IPS-11a (cell line): Measurements from ENCODE around the gene GSK3A.

Experiments used
- H3K4me3 ChIP-seq: one replicate; pipeline ENCODE4 v1.5.1; 2013; ENCODE audit warnings: low read depth, low read length, control low read depth

GSK3A gene

DNA sequence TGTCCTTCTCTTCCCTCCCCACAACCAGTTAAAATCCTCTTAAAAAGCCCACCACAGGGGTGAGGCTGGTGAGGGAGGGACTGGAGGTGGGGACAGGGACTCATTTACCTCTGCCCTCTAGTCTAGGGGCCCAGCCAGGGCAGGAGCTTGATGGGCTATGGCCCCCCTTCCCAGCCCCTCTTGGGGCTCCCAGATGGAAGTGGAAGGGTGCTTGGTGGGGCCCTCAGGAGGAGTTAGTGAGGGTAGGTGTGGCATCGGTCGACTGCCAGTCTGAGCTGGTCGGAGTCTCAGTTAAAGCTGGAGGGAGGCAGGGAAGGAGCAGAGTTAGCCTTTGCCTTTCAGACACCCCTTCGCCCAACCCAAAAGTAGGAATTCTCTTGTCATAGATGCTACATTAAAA lies 11.8 kb downstream of the GSK3A start:
- H3K4me3 ChIP-seq = no peak overlapping the region

DNA sequence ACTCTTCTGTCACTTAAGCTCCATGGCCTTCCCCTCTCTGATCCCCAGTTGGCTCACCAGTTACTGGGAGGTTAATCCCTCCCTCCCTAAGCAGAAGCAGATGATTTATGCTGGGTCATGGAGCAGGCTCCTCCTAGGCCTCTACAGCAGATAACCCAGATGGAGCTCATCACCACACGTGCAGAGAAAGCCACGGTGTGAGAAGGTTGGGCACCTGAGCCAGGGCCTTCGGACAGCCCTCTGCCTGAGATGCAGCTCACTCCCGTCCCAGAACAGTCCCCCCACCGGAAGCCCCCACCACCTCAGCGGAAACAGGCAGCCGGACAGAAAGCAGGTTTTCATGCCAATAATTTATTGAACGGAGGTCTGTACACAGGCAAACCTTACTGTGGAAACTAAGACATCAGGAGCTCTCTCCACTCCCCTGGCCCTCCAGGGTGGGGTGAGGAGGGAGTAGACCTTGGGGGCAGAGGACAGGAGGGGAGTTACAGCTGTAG lies 12.5 kb downstream of the GSK3A start:
- no peak overlapping the region for H3K4me3 ChIP-seq

DNA sequence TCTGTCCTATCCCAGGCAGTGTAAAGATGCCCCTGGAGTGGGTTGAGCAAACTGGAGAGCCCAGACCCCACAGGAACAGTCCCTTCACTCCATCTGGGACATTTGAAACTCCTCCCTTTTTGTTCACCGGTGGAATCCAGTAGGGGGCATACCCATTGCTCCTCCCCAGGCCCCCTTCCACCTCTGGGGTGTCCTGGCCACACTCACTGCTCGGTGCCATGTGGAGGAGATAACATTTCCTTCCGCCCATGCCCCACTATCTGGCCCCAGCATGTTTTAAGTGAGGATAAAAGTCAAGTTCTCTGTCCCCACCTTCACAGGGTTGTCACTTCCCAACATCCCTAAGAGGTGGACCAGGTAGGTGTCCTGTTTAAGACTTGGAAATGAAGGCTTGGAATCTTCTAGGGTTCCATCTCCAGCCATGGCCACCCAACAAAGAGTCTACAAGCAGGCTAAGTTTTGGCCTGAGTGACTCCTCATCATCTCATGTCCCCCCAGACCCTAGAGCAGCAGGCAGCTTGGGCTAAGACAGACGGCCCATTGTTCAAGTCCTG lies 13.0 kb downstream of the GSK3A start:
- H3K4me3 ChIP-seq = no peak overlapping the region

DNA sequence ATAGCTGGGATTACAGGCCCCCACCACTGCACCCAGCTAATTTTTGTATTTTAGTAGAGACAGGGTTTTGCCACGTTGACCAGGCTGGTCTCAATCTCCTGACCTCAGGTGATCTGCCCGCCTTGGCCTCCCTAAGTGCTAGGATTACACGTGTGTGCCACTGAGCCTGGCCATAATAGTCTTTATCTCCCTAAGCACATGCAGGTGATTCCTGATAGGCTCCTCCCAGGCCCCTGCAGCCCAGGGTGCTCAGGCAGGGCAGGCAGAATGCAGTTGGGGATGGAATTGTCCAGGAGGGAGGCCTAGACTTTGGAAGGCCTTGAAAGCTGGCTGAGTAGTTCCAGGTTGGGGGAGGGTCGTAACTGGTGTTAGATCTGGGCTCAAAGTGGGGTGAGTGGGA lies 13.8 kb downstream of the GSK3A start:
- no peak overlapping the region for H3K4me3 ChIP-seq

DNA sequence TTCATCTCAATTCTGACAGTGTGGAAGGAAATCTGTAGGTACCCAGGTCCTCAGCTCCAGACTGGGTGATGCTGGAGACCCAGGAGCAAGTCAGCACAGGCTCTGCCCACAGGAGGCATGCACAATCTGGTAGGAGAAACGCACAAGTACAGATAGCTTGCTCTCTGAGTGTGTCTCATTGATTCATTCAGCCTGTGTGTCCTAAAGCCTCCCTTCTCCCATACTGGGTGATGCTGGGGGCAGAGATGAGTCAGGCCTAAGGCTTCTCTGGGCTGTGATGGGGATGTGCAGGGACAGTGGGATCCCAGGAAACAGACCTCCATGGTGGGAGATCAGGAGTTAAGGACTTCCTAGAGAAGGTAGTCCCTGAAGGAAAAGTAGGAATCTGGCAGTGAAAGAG lies 15.5 kb downstream of the GSK3A start:
- H3K4me3 ChIP-seq = no peak overlapping the region

DNA sequence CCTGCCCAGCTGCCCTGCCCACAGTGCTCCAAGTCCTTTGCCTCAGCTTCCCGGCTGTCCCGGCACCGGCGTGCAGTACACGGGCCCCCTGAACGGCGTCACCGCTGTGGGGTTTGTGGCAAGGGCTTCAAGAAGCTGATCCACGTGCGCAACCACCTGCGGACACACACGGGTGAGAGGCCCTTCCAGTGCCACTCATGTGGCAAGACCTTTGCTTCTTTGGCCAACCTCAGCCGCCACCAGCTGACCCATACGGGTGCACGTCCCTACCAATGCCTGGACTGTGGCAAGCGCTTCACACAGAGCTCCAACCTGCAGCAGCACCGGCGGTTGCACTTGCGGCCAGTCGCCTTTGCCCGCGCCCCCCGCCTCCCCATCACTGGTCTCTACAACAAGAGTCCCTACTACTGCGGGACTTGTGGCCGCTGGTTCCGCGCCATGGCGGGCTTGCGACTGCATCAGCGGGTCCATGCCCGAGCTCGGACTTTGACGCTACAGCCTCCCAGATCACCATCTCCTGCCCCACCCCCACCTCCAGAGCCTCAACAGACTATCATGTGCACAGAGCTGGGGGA lies 16.6 kb downstream of the GSK3A start:
- H3K4me3 ChIP-seq = no peak overlapping the region

DNA sequence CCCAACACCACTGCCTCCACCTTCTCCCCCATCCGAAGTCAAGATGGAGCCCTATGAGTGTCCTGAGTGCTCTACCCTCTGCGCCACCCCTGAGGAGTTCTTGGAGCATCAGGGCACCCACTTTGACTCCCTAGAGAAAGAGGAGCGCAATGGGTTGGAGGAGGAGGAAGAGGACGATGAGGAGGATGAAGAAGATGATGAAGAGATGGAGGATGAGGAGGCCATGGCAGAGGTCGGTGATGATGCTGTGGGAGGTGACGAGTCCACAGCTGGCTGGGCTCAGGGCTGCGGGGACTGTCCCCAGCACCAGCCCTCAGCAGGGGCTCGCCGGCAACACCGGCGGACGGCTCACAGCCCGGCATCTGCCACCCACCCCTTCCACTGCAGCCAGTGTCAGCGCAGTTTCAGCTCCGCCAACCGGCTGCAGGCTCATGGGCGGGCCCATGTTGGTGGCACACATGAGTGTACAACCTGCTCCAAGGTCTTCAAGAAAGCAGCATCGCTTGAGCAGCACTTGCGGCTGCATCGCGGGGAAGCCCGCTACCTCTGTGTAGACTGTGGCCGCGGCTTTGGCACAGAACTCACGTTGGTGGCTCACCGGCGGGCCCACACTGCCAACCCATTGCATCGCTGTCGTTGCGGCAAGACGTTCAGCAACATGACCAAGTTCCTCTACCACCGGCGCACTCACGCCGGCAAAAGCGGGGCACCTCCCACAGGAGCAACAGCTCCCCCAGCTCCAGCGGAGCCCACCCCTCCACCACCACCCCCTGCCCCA lies 17.3 kb downstream of the GSK3A start:
- H3K4me3 ChIP-seq = no peak overlapping the region

DNA sequence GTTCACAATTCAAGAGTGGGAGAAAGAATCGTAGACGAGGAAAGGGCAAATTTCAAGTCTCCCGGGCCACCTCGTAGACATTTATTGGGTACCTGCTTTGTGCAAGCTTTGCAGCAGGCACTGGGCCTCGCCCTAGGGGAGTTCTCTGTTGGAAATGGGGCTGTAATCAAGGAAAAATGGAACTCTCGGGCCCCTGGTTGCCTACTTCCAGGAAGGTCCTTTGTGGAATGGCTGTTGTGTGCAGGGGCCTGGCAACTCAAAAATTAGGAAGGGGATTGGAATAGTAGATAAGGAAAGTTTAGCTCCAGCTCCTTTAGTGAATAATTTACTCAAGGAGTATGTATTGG lies 21.7 kb downstream of the GSK3A start:
- peak overlapping the region; percentile 89 for H3K4me3 ChIP-seq

DNA sequence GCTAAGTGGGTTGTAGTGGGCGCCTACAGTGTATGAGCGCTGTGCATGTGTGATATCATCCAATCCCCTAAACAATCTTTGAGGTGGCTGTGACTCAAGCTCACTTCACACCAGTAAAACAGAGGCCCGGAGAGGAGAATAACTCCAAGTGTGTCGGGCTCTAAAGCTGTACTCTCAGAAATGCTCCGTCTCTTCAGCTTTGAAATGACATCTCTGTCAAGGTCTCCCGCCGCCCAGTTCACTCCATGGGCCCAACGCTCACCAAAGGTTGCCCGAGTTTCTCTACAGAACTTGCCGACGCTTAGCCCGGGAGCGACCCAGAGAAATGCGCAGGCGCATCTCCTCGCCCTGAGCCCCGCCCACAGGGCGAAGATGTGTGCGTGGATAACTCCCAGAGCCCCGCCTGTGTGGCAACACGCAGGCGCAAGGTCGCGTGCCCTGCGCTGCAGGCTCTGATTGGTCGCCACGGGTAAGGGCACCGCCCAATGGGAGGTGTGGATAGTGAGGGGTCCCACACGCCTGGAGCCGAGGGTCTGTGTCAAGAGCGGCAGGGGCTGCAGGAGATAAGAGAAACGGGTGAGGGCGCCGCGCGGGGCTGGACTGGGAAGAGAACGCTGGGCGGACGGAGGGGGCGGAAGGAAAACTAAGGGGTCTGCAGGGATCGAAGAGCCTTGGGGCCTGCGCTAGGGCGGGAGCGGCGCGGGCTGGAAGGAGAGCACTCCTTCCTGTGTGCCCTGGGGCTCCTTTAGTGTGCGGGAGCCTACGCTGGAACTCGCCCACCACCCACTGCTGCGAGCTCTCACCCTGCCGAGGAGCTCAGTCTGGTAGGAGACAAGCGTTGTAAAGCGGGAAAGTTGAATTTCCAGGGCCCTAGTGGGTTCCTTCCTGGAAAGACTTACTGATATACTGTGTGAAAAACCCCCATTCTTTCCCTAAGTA lies 22.3 kb downstream of the GSK3A start, which contains the start of gene ZNF526:
TSS of gene ZNF526 (plus strand) at position 501 of the 939 bp plus-strand sequence. CDS start 4,092 bp downstream, outside the sequence.
- H3K4me3 ChIP-seq = peak within 1 kb of the TSS; percentile 89

DNA sequence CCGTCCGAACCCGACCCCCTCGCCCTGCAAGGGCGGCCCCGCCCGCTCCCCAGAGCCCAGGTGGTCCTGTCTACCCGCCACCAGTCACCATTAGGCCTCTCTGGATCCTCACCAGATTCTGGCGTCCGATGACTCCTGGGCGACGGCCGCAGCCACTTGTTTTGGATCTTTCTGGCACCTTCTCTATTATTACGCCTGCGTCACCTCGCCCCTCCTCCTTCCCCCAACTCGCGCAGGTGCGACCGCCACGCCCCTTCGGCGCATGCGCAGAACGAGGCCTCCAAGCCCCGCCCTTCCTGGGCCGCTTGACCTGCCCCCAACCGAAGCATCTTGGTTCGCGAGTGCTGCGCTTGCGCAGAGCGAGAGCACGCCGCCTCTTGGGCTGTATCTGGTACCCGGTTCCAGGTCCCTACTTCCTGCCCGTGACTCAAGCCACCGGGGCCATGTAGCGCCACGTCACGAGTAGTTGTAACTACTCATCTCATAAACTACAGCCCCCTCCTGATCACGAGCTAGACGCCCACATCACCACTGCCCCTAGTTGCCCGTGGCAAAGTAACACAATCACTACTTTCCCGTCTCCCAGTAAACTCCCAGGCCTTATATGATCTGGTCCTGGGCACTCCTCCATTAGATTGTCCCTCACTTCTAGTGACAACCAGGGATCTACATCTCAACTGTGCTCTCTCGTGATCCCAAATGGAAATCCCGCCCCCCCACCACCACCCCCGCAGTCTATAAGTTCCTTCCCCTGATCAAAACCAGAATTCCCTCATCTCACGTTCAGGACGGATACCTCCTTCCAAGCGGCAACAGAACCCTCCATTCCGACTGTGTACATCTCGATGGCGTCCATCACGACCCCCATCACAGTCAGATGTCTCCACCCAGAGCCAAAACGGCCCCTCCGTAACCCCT lies 24.6 kb downstream of the GSK3A start, which contains the start of gene DEDD2:
TSS of gene DEDD2 (minus strand) at position 158 of the 918 bp plus-strand sequence. CDS start 670 bp downstream, outside the sequence.
- peak within 1 kb of the TSS; percentile 62 for H3K4me3 ChIP-seq

DNA sequence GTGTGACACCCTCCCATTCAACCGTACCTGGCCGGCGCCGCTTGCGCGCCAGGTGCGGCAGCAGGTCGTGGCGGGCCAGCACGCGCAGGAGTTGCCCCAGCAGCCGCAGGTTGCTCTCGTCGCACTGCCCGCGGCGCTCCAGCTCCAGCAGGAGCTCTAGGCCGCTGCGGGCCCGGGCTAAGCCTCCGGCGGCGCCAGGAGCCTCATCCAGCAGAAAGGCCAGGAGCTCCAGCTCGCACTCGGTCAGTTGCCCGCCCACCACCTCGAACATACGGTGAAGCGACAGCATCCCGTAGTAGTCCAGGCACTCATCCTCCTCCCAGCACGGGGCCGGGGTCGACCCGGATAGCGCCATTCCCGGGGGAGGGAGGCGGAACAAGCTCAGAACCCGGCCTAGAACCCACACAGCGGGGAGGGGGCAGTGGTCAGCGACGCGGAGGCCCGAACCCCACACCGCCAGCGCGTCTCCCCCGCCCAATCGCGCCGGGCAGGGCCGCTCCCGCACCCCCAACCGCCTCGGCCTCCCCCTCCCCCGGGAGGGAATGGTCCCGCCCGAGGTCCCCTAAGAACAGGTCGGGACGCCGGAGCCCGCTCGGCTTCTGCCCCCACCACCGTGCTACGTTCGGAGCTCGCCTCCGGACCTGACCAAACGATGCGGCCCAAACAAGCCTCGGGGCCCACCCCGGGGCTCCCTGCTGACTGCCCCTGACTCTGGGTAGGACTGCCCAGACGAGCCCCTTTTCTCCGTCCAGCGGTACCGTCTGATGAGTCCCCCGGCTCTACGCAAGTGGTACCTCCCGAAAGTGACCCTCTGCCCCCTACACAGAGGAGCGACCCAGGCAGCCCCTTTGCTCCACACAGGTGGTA lies 25.5 kb downstream of the GSK3A start:
- H3K4me3 ChIP-seq = peak overlapping the region; percentile 62

DNA sequence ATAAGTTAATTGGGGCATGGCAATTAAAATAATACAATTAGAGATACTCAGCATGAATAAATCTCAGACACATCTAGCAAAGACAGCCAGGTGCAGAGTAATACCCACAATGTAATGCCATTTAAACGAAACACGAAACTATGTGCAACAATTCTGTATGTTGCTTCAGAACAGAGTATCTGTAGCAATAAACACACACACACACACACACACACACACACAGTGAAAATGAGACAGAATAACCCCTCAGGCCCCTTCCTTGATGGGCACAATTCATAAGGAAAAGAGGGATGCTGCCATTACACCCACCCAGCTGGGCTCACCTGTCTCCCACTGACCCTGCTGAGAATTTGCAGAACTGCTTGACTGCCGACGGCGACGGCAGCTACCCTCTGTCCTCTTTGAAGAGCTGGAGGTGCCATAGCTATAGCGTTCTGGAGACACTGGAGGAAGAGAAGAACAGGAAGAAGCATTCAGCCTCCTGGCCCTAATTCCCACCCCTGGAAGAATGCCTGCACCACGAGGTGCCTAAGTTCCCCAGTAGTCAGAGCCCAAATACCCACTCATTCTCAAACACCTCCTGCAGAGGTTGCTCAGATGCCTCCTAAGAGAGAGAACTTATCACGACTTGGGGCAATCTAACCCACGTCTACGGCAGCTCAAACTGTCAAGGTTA lies 27.5 kb downstream of the GSK3A start:
- H3K4me3 ChIP-seq = no peak overlapping the region

DNA sequence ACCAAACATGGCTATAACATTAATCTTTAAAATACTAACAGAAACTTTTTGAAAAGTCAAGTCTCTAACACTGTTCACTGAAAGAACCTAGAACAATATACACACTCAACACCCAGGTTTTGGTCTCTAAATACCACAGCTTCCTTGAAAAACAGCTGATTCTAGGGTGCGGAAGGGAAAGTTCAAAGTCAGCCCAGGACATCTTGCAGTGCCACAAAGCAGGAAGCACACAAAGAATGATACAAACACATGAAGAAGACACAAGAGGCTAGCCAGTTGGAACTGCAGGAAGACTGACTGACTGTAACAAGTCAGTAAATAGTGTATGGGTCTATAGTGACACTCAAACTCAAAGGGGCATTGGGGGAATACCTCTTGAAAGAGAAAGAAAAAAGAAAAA lies 29.5 kb downstream of the GSK3A start:
- no peak overlapping the region for H3K4me3 ChIP-seq

DNA sequence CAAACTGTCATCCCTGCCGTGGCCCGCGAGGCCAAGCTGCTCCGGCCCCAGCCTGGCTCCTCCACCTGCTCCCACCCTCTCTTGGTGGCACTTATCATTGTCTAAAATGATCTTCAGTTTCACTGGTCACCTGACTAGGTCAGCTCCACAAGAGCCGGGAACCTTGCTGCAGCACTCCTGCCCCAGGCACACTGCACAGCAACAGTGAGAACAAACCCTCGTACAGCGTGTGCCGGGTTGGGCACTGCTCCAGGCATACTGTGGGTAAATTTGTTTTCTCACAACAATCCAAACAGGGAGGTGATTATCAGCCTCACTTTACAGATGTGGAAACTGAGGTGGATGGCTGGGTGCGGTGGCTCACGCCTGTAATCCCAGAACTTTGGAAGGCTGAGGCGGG lies 33.8 kb downstream of the GSK3A start:
- no peak overlapping the region for H3K4me3 ChIP-seq

DNA sequence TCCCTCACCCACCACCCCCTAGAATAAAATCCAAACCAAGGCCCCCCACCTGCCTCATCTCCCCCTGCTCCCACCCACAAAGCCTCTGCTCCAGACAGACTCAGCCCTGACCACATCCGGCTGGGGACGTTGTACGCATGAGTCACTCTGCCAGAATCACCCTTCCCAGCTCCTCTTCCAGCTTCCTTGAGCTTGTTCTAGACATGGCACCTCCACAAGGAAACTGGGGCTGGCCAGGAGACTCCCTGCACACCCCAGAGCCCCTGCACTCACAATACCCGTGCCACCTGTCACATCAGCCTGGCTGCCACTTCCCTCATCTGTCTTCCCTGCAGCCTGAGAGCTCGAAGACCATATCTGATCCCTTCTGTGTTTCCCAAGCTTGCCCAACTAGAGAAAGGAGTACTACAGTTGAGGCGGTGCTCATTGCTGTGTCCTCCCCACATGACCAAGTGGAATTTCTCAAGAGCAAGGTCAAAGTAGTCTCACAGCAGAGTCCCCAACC lies 34.6 kb downstream of the GSK3A start:
- H3K4me3 ChIP-seq = no peak overlapping the region

DNA sequence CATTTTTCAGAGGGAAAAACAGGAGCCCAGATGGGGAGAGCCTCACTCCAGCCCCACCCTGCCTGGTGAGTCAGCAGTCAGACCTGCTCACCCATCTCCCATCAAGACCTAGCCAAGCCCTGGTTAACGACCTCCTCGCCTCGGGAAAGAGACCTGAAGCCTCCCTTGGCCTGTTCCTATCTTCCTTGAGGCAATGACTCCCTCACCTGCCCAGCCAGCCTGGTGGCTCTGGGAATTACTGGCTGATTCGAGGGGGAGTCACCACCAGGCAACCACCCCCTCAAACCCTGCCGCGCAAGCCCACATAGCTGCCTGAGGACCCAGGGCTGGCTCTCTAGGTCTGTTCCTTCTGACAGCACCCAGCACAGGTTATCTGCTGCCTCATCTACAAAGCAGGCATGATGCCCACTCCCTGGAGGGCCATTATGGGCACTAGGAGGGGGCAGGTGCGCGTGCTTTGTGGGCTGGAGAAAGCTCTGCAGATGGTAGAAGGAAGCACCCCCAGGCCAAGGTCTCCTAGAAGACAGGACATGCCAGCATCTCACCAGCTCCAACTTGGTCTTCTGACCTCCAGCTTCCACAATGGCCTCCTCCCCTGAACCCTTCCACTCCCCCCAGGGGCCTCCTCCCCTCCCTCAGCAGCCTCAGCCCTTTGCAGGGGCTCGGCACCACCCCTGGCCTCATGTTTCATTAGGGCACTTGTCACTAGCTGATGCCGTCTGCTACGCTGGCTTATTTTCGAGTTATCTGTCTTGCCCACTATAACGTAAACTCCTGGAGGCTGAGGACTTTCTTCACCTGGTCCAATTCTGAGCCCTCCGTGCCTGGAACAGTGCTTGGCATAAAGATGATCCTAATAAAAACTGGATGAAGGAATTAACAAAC lies 35.3 kb downstream of the GSK3A start:
- no peak overlapping the region for H3K4me3 ChIP-seq

DNA sequence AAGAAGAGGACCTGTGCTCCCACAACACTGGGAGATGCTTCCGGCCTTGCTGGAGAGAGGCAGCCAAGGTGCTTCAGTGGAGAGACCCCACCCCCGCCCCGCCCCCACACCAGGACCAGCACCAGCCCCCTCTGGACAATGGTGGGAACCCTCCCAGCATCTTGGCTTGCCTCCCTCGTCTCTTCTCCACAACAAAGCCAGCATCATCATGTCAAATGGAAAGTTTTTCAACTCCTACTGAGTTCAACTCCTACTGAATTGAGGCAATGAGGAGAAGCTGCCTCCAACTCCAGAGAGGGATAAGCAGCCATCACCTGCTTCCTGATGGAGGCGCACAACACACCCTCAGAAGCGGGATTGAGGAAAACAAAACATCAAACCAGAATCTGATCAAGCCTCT lies 37.7 kb downstream of the GSK3A start:
- no peak overlapping the region for H3K4me3 ChIP-seq
